Osteoblast (primary cell): ENCODE data around the gene MDH1B. TPM values are rescaled to one million over a fixed set of nuclear protein-coding genes. Genes with fewer than 3 reads are reported as not detected.

Experiments
- DNase-seq: peaks from one replicate; pipeline ENCODE4 v3.0.0; 2011; ENCODE audit warnings: low spot score, mixed read lengths; ENCODE audit not compliant: insufficient read length; ENCODE audit errors: missing footprints
- H2AFZ ChIP-seq: 2 replicates; pipeline ENCODE4 v1.6.0; 2011; ENCODE audit warnings: mild to moderate bottlenecking, low read length
- H3K27ac ChIP-seq: 2 replicates; pipeline ENCODE4 v1.5.1; 2011; ENCODE audit warnings: mild to moderate bottlenecking, low read depth, low read length, moderate library complexity
- H3K27me3 ChIP-seq: 2 replicates; pipeline ENCODE4 v1.6.0; 2012; ENCODE audit warnings: mild to moderate bottlenecking, control low read depth, inconsistent platforms, low read length, moderate library complexity; ENCODE audit not compliant: insufficient read depth
- H3K36me3 ChIP-seq: 2 replicates; pipeline ENCODE4 v1.5.1; 2011; ENCODE audit warnings: mild to moderate bottlenecking, low read length, control low read depth, moderate library complexity; ENCODE audit not compliant: insufficient read depth
- H3K4me1 ChIP-seq: 2 replicates; pipeline ENCODE4 v1.5.1; 2011; ENCODE audit warnings: mild to moderate bottlenecking, low read length, control low read depth, moderate library complexity; ENCODE audit not compliant: insufficient read depth
- H3K4me2 ChIP-seq: 2 replicates; pipeline ENCODE4 v1.6.0; 2011; ENCODE audit warnings: mild to moderate bottlenecking, low read length; ENCODE audit not compliant: insufficient read depth
- H3K4me3 ChIP-seq: fragments of 200-600 bp; sonication (generic); 3 replicates; pipeline ENCODE4 v1.5.1; 2012; ENCODE audit warnings: mild to moderate bottlenecking, low read length, inconsistent platforms; ENCODE audit not compliant: insufficient read depth
- H3K79me2 ChIP-seq: 2 replicates; pipeline ENCODE4 v1.6.0; 2012; ENCODE audit warnings: mild to moderate bottlenecking, low read length, control low read depth, inconsistent platforms; ENCODE audit not compliant: insufficient read depth
- H3K9me3 ChIP-seq: 2 replicates; pipeline ENCODE4 v1.5.1; 2011; ENCODE audit warnings: low read depth, low read length, control low read depth
- H4K20me1 ChIP-seq: 2 replicates; pipeline ENCODE4 v1.6.0; 2012; ENCODE audit warnings: mild to moderate bottlenecking, low read length, control low read depth; ENCODE audit not compliant: insufficient read depth
- total RNA-seq: library from RNA; depleted of rRNA; stranded (reverse); fragments of >200 nt; gene quantifications from 2 replicates; pipeline ENCODE4 v1.2.3, GENCODE V29; 2012
- TF ChIP-seq, protein P1 (sequence below): IDR thresholded peaks from 2 replicates; pipeline ENCODE4 v1.5.1; 2011; ENCODE audit warnings: mild to moderate bottlenecking, low read depth, low read length, moderate library complexity; ENCODE audit errors: extremely low read depth

Gene MDH1B
- total RNA-seq, 1 donor: 2.2 TPM

DNA sequence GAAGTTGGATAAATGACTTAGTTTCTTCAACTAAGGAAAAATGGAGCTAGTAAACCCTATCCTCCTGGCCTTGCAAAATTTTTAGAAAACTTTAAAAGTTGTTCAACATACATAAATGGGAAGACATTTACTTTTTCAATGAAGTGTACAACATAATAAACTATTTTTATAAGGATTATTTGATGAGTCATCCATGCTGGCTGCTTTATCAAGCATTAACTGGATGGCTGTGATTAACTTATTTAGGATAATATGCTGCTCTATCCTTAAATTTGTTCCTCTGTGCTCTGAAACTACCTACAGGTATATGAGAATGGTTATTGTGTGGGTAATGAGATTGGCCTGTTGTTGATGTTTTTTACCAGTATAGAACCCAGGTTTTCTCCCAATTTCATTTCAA lies 68.2 kb downstream of the MDH1B start:
- Histone ChIP-seq H3K27me3 (peaks cover 4% of the 10 kb centered on the region), H3K4me2 (no peak overlapping the region), H3K79me2 (no peaks in the 10 kb centered on the region), H3K27ac (no peak overlapping the region), H4K20me1 (no peaks in the 10 kb centered on the region), H2AFZ (no peak overlapping the region), H3K4me1 (no peaks in the 10 kb centered on the region), H3K36me3 (no peaks in the 10 kb centered on the region), H3K9me3 (no peaks in the 10 kb centered on the region), H3K4me3 (no peak overlapping the region)
- no peak for DNase-seq
- TF ChIP-seq, protein P1, sequence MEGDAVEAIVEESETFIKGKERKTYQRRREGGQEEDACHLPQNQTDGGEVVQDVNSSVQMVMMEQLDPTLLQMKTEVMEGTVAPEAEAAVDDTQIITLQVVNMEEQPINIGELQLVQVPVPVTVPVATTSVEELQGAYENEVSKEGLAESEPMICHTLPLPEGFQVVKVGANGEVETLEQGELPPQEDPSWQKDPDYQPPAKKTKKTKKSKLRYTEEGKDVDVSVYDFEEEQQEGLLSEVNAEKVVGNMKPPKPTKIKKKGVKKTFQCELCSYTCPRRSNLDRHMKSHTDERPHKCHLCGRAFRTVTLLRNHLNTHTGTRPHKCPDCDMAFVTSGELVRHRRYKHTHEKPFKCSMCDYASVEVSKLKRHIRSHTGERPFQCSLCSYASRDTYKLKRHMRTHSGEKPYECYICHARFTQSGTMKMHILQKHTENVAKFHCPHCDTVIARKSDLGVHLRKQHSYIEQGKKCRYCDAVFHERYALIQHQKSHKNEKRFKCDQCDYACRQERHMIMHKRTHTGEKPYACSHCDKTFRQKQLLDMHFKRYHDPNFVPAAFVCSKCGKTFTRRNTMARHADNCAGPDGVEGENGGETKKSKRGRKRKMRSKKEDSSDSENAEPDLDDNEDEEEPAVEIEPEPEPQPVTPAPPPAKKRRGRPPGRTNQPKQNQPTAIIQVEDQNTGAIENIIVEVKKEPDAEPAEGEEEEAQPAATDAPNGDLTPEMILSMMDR: no peak

DNA sequence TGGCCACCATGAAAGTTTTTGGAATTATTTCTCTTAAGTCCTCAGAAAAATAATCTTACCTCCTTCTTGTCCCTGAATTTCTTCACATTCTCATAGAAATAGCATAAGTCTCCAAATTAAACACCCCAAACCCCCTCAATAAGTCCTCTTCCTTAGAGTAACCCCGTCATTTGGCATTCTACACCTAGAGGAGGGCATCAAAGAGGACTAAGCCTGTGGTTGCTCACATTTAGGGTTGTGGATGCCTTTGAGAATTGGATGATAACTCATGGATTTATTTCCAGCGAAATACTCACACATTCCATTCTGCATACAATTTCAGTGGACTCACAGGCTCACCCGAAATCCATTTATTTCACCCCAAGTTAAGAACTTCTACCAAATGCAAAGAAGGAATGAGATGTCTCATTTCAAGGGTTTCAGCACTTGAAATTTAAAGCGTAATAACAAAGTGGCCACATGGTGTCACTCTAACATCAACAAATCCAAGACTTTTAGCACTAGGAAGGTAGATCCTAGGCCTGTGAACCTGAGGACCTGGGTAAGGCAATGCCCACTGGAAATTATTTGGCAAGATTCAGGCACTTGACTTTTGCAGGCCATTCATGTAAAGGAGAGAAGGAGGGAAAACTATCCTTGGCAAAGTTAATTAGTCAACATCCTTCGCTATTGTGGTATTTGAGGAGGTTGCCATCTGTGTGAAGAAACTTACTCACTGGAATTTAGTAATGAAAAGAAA lies 71.6 kb downstream of the MDH1B start:
- no peak overlapping the region for H3K4me2 ChIP-seq
- H3K27ac ChIP-seq: no peak overlapping the region
- H3K79me2 ChIP-seq: no peaks in the 10 kb centered on the region
- no peaks in the 10 kb centered on the region for H3K27me3 ChIP-seq
- H4K20me1 ChIP-seq: no peaks in the 10 kb centered on the region
- no peak overlapping the region for H3K4me3 ChIP-seq
- no peaks in the 10 kb centered on the region for H3K9me3 ChIP-seq
- peak; percentile 54 for DNase-seq
- no peaks in the 10 kb centered on the region for H3K4me1 ChIP-seq
- TF ChIP-seq, protein P1: peak; percentile 63
- no peak overlapping the region for H2AFZ ChIP-seq
- no peaks in the 10 kb centered on the region for H3K36me3 ChIP-seq

DNA sequence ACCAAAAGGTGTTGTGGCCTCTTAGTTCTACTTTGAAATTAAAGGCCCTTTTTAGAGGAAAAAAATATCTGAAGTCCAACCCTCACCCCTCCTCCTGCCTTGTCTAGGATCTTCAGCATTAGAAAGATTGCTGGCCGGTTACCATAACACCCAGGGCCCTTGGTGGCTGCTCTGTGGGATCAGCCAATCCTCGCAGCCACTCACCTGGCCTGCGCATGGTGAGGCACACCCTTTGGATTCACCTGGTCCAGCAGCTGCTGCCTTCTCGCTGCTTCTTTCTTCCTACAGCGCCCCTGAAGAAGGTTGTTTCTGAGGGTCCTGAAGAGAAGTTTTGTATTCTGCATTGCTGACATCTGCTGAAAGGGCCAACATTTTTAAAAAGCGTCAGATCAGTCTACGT lies 72.2 kb downstream of the MDH1B start:
- no peak overlapping the region for H2AFZ ChIP-seq
- H3K79me2 ChIP-seq: no peaks in the 10 kb centered on the region
- no peaks in the 10 kb centered on the region for H4K20me1 ChIP-seq
- H3K36me3 ChIP-seq: no peaks in the 10 kb centered on the region
- H3K9me3 ChIP-seq: no peaks in the 10 kb centered on the region
- DNase-seq: no peak
- no peak overlapping the region for H3K4me3 ChIP-seq
- H3K27me3 ChIP-seq: no peaks in the 10 kb centered on the region
- H3K4me2 ChIP-seq: no peak overlapping the region
- no peak overlapping the region for H3K27ac ChIP-seq
- TF ChIP-seq, protein P1: no peak
- H3K4me1 ChIP-seq: no peaks in the 10 kb centered on the region

DNA sequence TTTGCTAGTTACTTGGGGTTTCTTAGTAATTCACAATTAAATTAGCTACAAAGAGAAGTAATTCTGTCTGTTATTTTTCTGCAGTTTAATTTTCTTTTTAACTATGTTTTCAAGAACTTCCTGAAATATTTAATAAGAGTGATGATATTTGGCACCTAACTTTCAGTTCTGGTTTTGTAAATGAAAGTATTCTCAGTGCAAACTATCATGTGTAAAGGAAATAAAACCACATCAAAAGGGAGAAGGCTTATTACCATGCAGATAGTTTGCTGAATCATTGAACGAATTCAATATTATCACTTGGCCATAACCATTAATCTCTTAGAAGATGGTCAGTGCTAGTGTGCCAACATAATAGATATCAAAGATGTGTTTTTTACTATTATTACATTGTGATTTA lies 76.1 kb downstream of the MDH1B start:
- Histone ChIP-seq H2AFZ (no peak overlapping the region), H3K4me1 (no peaks in the 10 kb centered on the region), H3K9me3 (no peaks in the 10 kb centered on the region), H3K36me3 (no peaks in the 10 kb centered on the region), H3K27ac (no peak overlapping the region), H3K4me2 (no peak overlapping the region), H3K79me2 (no peaks in the 10 kb centered on the region), H3K4me3 (no peak overlapping the region), H3K27me3 (no peaks in the 10 kb centered on the region), H4K20me1 (no peaks in the 10 kb centered on the region)
- TF ChIP-seq, protein P1: no peak
- DNase-seq: no peak
